DOHH2 (cell line): ENCODE measurements around the gene CERS2.

Experiments used
- EZH2phosphoT487 ChIP-seq: fragments of 200-600 bp; sonication (generic); IDR thresholded peaks from 2 replicates; pipeline ENCODE4 v1.6.1; 2017; ENCODE audit warnings: borderline replicate concordance, mild to moderate bottlenecking, antibody characterized with exemption, low read length, moderate library complexity, mixed read lengths
- TF ChIP-seq, protein P1 (sequence below): fragments of 200-600 bp; sonication (generic); IDR thresholded peaks from one replicate; pipeline ENCODE4 v1.5.1; 2014; ENCODE audit warnings: antibody characterized with exemption, mild to moderate bottlenecking, low read depth, low read length; ENCODE audit not compliant: poor library complexity, severe bottlenecking

DNA sequence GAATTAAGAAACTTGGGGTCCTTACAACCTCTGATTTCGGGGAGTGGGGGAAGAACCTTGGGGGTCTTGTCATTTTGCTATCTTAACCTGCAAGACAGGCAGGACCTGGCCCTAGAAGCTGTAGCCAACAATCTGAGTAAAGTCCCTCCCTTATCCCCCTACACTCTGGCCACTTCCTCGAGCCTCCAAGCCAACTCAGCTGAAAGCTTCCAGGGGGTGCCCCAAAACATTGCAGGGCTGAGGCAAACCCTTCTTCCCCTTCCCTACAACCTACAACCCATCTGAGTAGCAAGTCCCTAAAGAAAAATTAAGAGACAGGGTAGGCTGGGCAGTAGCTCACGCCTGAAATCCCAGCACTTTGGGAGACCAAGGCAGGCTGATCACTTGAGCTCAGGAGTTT is 5.0 kb downstream of the CERS2 start:
- TF ChIP-seq, protein P1, sequence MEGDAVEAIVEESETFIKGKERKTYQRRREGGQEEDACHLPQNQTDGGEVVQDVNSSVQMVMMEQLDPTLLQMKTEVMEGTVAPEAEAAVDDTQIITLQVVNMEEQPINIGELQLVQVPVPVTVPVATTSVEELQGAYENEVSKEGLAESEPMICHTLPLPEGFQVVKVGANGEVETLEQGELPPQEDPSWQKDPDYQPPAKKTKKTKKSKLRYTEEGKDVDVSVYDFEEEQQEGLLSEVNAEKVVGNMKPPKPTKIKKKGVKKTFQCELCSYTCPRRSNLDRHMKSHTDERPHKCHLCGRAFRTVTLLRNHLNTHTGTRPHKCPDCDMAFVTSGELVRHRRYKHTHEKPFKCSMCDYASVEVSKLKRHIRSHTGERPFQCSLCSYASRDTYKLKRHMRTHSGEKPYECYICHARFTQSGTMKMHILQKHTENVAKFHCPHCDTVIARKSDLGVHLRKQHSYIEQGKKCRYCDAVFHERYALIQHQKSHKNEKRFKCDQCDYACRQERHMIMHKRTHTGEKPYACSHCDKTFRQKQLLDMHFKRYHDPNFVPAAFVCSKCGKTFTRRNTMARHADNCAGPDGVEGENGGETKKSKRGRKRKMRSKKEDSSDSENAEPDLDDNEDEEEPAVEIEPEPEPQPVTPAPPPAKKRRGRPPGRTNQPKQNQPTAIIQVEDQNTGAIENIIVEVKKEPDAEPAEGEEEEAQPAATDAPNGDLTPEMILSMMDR: no peak
- TF ChIP-seq EZH2phosphoT487: no peak
